Calu3 (cell line): ENCODE measurements around the gene KLHL15. TPM values are rescaled to one million over a fixed set of nuclear protein-coding genes. Genes with fewer than 3 reads are reported as not detected.

Experiments
- BruUV-seq: library from RNA; stranded (reverse); fragments of 400-500 nt; replicated peaks from 2 replicates; lab custom pipeline; 2021; lab: Mats Ljungman, UMichigan
- CTCF ChIA-PET: fragments of 300-600 bp; sonication (Branson Sonifier 250); formaldehyde crosslinking; loops from one replicate; lab custom pipeline; 2022; ENCODE audit warnings: antibody characterized with exemption; lab: Charles Lee
- DNase-seq: peaks from one replicate; pipeline ENCODE4 v3.0.0; 2022
- H3K27ac Mint-ChIP-seq: one replicate; pipeline ENCODE4 v1.8.0; 2022; ENCODE audit warnings: mixed read lengths; ENCODE audit not compliant: unreplicated experiment
- H3K27me3 Mint-ChIP-seq: one replicate; pipeline ENCODE4 v1.8.0; 2022; ENCODE audit warnings: mixed read lengths; ENCODE audit not compliant: unreplicated experiment
- H3K36me3 Mint-ChIP-seq: one replicate; pipeline ENCODE4 v1.8.0; 2022; ENCODE audit warnings: mild to moderate bottlenecking, moderate library complexity, mixed read lengths; ENCODE audit not compliant: insufficient read depth, unreplicated experiment
- H3K4me1 Mint-ChIP-seq: one replicate; pipeline ENCODE4 v1.8.0; 2022; ENCODE audit warnings: mild to moderate bottlenecking, low read depth, mixed read lengths; ENCODE audit not compliant: unreplicated experiment
- H3K4me3 Mint-ChIP-seq: one replicate; pipeline ENCODE4 v1.8.0; 2022; ENCODE audit warnings: mild to moderate bottlenecking, low read depth, moderate library complexity, mixed read lengths; ENCODE audit not compliant: unreplicated experiment
- H3K9me3 Mint-ChIP-seq: one replicate; pipeline ENCODE4 v1.8.0; 2022; ENCODE audit warnings: low read depth, mixed read lengths; ENCODE audit not compliant: unreplicated experiment
- intact Hi-C: fragments of 100-400 bp; cut with micrococcal nuclease; formaldehyde crosslinking; loops from one replicate; pipeline ENCODE4 v1.10.0; 2022; ENCODE audit not compliant: unreplicated experiment
- total RNA-seq: library from RNA; stranded (reverse); gene quantifications from 2 replicates; pipeline ENCODE4 v1.2.3, GENCODE V29; 2022
- TF ChIP-seq, protein P1 (sequence below): fragments of 200-600 bp; IDR thresholded peaks from one replicate; pipeline ENCODE4 v1.8.0; 2022; ENCODE audit warnings: antibody characterized with exemption; ENCODE audit not compliant: unreplicated experiment

Gene KLHL15
- total RNA-seq, 1 experiment from 2014 or later: 4.7 TPM

GRCh38 chrX:24025741-24026403 lies 1.1 kb downstream of the KLHL15 start:
- peak overlapping the region; percentile 62 for H3K4me3 Mint-ChIP-seq
- no peaks in the 10 kb centered on the region for H3K9me3 Mint-ChIP-seq
- H3K27ac Mint-ChIP-seq: peak overlapping the region; percentile 54
- intact Hi-C loops: no loop called here
- CTCF ChIA-PET: interaction anchor here (0.7 to 1.4 kb wide), 3 partner anchors 29 to 152 kb away, joined by 3 to 14 read pairs (median 4); partner anchors contain the start of gene EIF2S3
- H3K36me3 Mint-ChIP-seq: peaks cover 13% of the 10 kb centered on the region
- TF ChIP-seq, protein P1, sequence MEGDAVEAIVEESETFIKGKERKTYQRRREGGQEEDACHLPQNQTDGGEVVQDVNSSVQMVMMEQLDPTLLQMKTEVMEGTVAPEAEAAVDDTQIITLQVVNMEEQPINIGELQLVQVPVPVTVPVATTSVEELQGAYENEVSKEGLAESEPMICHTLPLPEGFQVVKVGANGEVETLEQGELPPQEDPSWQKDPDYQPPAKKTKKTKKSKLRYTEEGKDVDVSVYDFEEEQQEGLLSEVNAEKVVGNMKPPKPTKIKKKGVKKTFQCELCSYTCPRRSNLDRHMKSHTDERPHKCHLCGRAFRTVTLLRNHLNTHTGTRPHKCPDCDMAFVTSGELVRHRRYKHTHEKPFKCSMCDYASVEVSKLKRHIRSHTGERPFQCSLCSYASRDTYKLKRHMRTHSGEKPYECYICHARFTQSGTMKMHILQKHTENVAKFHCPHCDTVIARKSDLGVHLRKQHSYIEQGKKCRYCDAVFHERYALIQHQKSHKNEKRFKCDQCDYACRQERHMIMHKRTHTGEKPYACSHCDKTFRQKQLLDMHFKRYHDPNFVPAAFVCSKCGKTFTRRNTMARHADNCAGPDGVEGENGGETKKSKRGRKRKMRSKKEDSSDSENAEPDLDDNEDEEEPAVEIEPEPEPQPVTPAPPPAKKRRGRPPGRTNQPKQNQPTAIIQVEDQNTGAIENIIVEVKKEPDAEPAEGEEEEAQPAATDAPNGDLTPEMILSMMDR: no peak
- H3K4me1 Mint-ChIP-seq: peaks cover 8% of the 10 kb centered on the region
- H3K27me3 Mint-ChIP-seq: no peaks in the 10 kb centered on the region
- BruUV-seq: TSS peak; percentile 87
- DNase-seq: peak; percentile 1

DNA sequence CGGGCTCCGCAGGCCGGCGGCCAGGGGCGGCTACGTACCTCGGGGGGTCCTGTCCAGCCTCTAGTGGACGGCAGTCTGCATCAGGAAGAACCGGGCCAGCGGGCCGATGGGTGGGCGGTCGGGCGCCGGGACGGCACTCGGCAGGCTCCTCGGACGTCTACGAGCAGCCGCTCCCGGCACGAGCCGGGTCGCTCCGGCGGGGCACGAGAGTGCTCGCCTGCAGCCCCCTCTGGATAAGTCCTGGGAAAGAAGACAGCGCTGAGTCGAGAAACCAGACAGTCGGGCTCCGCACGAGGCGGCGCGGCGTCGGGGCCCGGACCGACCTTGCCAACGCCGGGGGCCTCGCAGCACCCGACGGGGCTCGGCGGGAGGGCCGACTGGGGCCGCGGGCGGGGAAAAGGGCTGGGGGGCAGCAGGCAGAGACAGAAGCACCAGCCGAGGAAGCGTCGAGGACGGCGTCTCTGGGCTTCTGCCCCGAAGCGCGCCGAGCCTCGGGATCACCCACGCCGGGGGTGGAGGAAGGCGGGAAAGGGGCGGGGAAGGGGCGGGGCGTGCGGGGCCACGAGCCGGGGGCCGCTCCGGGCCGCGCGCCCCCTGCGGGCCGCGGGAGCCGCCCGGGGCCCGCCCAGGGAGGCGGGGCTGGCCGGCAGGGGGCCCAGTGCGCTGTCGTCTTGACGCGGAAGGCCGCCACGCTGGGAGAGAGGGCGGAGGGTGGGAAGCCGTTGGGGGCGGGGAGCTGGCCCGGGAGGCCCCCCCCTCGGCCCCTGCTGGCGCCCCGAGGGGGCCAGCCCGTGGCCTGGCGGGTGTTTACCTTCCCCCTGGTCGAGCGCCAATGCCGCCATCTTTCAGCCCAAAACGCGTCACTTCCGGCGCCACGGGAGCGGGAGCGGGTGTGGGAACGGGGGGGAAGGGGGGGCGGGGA lies 1.9 kb downstream of the KLHL15 start:
- Mint-ChIP-seq H3K27me3 (no peaks in the 10 kb centered on the region), H3K4me1 (peaks cover 8% of the 10 kb centered on the region), H3K36me3 (peaks cover 13% of the 10 kb centered on the region), H3K4me3 (peak overlapping the region; percentile 65), H3K27ac (no peak overlapping the region), H3K9me3 (no peaks in the 10 kb centered on the region)
- TF ChIP-seq, protein P1: no peak
- CTCF ChIA-PET: interaction anchor here (0.7 to 1.4 kb wide), 3 partner anchors 29 to 152 kb away, joined by 3 to 14 read pairs (median 4); partner anchors contain the start of gene EIF2S3
- intact Hi-C loops: no loop called here
- peak; percentile 79 for DNase-seq
- no TSS peak for BruUV-seq

DNA sequence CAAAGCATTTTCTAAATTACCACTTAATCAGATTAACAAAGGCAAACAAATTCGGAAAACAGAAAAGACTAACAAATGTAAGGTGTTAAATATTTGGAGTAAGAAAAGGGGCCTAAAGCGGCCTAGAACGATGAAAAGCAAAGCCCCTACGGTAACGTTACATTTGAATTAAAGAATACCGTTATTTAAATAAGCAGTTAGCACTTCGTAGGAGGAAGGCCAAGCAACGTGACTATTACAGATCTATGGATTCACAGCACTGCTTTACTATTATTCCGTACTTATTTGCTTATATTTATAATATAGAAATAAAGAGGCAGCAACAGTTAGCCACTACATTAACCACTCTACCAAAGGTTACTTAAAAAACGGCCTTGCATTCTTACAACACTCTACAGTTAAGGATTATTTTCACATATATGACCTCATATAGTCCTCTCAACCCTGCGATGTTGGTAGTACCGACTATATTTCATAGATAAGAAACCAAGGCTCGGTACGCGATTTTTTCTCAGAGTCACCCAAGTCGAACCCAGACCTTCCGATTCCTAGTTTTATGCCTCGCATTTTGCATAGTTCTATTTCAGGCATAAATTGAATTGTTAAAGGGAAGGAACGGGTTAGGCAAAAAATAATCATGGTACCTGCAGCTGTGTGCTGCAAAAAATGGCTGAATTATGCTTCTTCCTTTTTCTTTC lies 2.9 kb downstream of the KLHL15 start:
- H3K27ac Mint-ChIP-seq: no peak overlapping the region
- no TSS peak for BruUV-seq
- intact Hi-C loops: no loop called here
- CTCF ChIA-PET: no interaction called here
- H3K36me3 Mint-ChIP-seq: peaks cover 13% of the 10 kb centered on the region
- peaks cover 8% of the 10 kb centered on the region for H3K4me1 Mint-ChIP-seq
- no peaks in the 10 kb centered on the region for H3K9me3 Mint-ChIP-seq
- no peaks in the 10 kb centered on the region for H3K27me3 Mint-ChIP-seq
- DNase-seq: no peak
- H3K4me3 Mint-ChIP-seq: peak overlapping the region; percentile 65
- TF ChIP-seq, protein P1: no peak

GRCh38 chrX:24023544-24023943 lies 3.4 kb downstream of the KLHL15 start:
- H3K4me1 Mint-ChIP-seq: peaks cover 8% of the 10 kb centered on the region
- H3K27ac Mint-ChIP-seq: no peak overlapping the region
- H3K4me3 Mint-ChIP-seq: peak overlapping the region; percentile 65
- peaks cover 13% of the 10 kb centered on the region for H3K36me3 Mint-ChIP-seq
- BruUV-seq: no TSS peak
- H3K27me3 Mint-ChIP-seq: no peaks in the 10 kb centered on the region
- H3K9me3 Mint-ChIP-seq: no peaks in the 10 kb centered on the region
- intact Hi-C loops: no loop called here
- no peak for DNase-seq
- CTCF ChIA-PET: no interaction called here
- TF ChIP-seq, protein P1: no peak
